ENCODE data around the gene LBP. TPM values are rescaled to one million over a fixed set of nuclear protein-coding genes. Genes with fewer than 3 reads are reported as not detected.
"Not testable (repeated sequence)": the region's sequence is repeated elsewhere in the genome, so short reads cannot be mapped to it uniquely, and the experiment has no call there.

The LBP gene
- total RNA-seq, 4 donors from 2014 or later = 0.95 to 59.9 (median 7.0) TPM

- TF ChIP-seq CTCF (IDR thresholded peaks at IDR 0.05) = no peak
- DNase-seq (ENCODE audit: low spot score) (no peak), ATAC-seq (ENCODE audit: low FRiP score) (no peak)
Measured at GRCh38 chr20:38404016-38404415, 57.7 kb downstream of the LBP start.

- TF ChIP-seq CTCF (IDR thresholded peaks at IDR 0.05) = no peak
- no peak for DNase-seq (ENCODE audit: low spot score)
- no peak for ATAC-seq (ENCODE audit: low FRiP score)
Measured at GRCh38 chr20:38405132-38405531, 58.9 kb downstream of the LBP start.

- no peak for TF ChIP-seq CTCF (IDR thresholded peaks at IDR 0.05)
Measured at GRCh38 chr20:38406476-38406875, 60.2 kb downstream of the LBP start.

GRCh38 chr20:38407321-38407720 lies 61.0 kb downstream of the LBP start:
- TF ChIP-seq CTCF (IDR thresholded peaks at IDR 0.05) = no peak
- DNase-seq (ENCODE audit: low spot score) (no peak), ATAC-seq (ENCODE audit: low FRiP score) (no peak)

More at GRCh38 chr20:38406476-38406875, 60.2 kb downstream of the LBP start:
- ATAC-seq (ENCODE audit: low FRiP score) (no peak), DNase-seq (ENCODE audit: low spot score) (no peak)

GRCh38 chr20:38407822-38408221 lies 61.5 kb downstream of the LBP start:
- not testable (repeated sequence) for ATAC-seq (ENCODE audit: low FRiP score); DNase-seq (ENCODE audit: low spot score)

- ATAC-seq (ENCODE audit: low FRiP score) = no peak
- TF ChIP-seq CTCF (IDR thresholded peaks at IDR 0.05) = no peak
- no peak for DNase-seq (ENCODE audit: low spot score)
Measured at GRCh38 chr20:38412877-38413577, 66.7 kb downstream of the LBP start.

- ATAC-seq (ENCODE audit: low FRiP score) = no peak
- no peak for TF ChIP-seq CTCF (IDR thresholded peaks at IDR 0.05)
Measured at GRCh38 chr20:38414769-38415450, 68.6 kb downstream of the LBP start.

More at GRCh38 chr20:38414769-38415450, 68.6 kb downstream of the LBP start:
- DNase-seq (ENCODE audit: low spot score) = no peak

Measured in omental fat pad (tissue), 4 donors.